Brain microvascular endothelial cell (primary cell): Measurements from ENCODE around the gene PEX26.
"Not testable (repeated sequence)": the region's sequence is repeated elsewhere in the genome, so short reads cannot be mapped to it uniquely, and the experiment has no call there.

ENCODE experiments used
- DNase-seq: peaks from one replicate; pipeline ENCODE4 v3.0.0-alpha.2; 2020
- H3K27ac ChIP-seq: fragments of 250-450 bp; sonication (Bioruptor Pico); 2 replicates; pipeline ENCODE4 v1.5.1; 2020; ENCODE audit warnings: mild to moderate bottlenecking, moderate library complexity
- H3K27me3 ChIP-seq: fragments of 250-450 bp; sonication (Bioruptor Pico); replicated peaks from 2 replicates; pipeline ENCODE4 v1.5.1; 2020; ENCODE audit warnings: mild to moderate bottlenecking
- H3K36me3 ChIP-seq: fragments of 250-450 bp; sonication (Bioruptor Pico); replicated peaks from 2 replicates; pipeline ENCODE4 v1.5.1; 2020; ENCODE audit warnings: mild to moderate bottlenecking
- H3K4me3 ChIP-seq: 2 replicates; pipeline ENCODE4 v1.5.1; 2011; ENCODE audit warnings: low read depth, mild to moderate bottlenecking, control low read depth, low read length, moderate library complexity
- in situ Hi-C: cut with HindIII; loops from 2 replicates; pipeline ENCODE4 v1.10.0; 2017; ENCODE audit warnings: low sequenced_read_pairs, low pct_ligation_motif_present
- TF ChIP-seq, protein P1 (sequence below): IDR thresholded peaks from 2 replicates; pipeline ENCODE4 v1.5.1; 2011; ENCODE audit warnings: low read depth, mild to moderate bottlenecking, moderate library complexity, low read length, control low read depth, inconsistent platforms; ENCODE audit errors: missing control alignments

The PEX26 gene

DNA sequence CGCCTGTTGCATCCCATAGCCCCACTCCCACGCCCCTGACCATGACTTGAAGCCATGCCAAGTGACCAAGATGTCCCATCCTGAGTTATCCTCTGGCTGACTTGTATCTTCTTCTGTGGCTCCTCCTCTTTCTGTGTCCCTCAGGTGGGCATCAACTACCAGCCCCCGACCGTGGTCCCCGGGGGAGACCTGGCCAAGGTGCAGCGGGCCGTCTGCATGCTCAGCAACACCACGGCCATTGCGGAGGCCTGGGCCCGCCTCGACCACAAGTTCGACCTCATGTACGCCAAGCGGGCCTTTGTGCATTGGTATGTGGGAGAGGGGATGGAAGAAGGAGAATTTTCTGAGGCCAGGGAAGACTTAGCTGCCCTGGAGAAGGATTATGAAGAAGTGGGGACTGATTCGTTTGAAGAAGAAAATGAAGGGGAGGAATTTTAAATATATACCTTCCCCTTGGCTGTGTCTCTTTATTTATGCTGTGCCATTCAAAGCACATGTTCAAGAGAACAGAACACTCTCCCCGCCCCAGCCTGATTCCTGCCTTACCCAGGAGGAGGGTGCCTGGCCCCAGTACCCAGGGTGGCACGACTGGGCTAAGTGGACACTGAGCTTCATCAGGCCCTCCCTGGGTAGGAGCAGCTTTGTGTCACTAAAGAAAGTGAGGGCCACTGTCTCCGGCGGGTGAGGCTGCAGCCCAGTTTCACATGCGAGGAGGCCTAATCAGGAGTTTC, 53.1 kb downstream of the PEX26 start:
- H3K27me3 ChIP-seq, result no peaks in the 10 kb centered on the region
- DNase-seq, result no peak
- no peaks in the 10 kb centered on the region for H3K36me3 ChIP-seq
- no peak overlapping the region for H3K4me3 ChIP-seq
- in situ Hi-C loops, result no loop called here
- H3K27ac ChIP-seq, result no peak overlapping the region
- TF ChIP-seq, protein P1, sequence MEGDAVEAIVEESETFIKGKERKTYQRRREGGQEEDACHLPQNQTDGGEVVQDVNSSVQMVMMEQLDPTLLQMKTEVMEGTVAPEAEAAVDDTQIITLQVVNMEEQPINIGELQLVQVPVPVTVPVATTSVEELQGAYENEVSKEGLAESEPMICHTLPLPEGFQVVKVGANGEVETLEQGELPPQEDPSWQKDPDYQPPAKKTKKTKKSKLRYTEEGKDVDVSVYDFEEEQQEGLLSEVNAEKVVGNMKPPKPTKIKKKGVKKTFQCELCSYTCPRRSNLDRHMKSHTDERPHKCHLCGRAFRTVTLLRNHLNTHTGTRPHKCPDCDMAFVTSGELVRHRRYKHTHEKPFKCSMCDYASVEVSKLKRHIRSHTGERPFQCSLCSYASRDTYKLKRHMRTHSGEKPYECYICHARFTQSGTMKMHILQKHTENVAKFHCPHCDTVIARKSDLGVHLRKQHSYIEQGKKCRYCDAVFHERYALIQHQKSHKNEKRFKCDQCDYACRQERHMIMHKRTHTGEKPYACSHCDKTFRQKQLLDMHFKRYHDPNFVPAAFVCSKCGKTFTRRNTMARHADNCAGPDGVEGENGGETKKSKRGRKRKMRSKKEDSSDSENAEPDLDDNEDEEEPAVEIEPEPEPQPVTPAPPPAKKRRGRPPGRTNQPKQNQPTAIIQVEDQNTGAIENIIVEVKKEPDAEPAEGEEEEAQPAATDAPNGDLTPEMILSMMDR, result no peak

DNA sequence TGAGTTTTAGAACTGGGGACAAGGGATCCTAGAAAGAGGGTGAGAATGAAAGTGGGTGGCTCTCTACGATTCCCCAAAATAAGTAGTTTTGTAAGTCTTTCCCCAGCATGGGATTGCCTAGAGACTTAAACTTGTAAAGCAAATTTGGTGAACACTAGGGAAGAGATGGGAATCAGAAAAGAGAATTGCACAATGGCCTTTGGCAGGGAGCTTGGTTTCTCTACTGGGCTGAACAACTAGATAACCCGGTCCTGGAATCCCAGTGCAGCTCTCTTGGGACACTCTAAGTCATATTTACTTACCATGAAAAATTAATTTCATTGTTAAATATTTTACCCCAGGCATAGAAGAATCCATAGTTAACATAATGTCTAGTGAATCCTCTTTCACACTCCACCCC, 55.7 kb downstream of the PEX26 start:
- TF ChIP-seq, protein P1, result no peak
- DNase-seq, result no peak
- Histone ChIP-seq H3K36me3 (no peaks in the 10 kb centered on the region), H3K27ac (no peak overlapping the region), H3K4me3 (no peak overlapping the region), H3K27me3 (no peaks in the 10 kb centered on the region)
- in situ Hi-C loops, result no loop called here

DNA sequence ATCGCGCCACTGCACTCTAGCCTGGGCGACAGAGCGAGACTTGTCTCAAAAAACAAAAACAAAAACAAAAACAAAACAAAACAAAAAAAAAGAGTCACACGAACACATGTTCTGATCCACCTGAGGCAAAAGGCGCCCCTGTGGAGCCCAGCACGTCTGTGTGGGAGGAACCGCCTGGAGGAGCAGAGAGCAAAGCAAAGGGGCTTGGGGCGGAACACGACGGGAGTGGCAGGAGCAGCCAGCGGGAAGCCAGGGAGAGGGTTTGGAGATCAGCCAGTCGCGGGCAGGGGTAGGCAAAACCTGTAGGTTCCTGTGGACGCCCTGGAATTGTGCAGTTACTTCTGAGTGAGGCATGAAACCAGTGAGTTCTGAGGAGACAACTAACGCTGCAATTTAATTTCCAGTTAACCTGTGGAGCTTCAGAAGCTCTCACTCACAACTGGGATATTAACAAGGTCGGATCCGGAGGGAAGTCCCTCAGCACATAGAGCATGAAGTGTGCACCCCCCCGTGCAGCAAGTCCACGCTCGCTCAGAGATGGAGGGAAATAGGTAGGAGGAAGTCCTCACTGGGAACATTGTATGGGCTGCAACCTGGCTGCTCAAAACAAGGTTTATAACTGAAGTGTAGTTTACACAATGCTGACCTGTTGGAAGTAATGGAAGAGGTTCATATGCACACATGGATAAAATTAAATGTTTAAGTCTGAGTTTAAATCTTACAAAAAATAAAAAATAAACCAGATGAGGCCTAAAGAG, 59.0 kb downstream of the PEX26 start:
- in situ Hi-C loops, result no loop called here
- no peak overlapping the region for H3K27ac ChIP-seq
- no peaks in the 10 kb centered on the region for H3K27me3 ChIP-seq
- TF ChIP-seq, protein P1, result no peak
- no peak for DNase-seq
- no peaks in the 10 kb centered on the region for H3K36me3 ChIP-seq
- H3K4me3 ChIP-seq, result no peak overlapping the region

DNA sequence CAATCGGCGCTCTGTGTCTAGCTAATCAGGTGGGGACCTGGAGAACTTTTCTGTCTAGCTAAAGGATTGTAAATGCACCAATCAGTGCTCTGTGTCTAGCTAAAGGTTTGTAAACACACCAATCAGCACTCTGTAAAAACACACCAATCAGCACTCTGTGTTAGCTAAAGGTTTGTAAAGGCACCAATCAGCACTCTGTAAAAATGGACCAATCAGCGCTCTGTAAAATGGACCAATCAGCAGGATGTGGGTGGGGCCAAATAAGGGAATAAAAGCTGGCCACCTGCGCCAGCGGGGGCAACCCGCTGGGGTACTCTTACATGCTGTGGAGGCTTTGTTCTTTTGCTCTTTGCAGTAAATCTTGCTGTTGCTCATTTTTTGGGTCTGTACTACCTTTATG, 63.2 kb downstream of the PEX26 start:
- H3K4me3 ChIP-seq, H3K36me3 ChIP-seq, DNase-seq, H3K27me3 ChIP-seq, in situ Hi-C loops, H3K27ac ChIP-seq: not testable (repeated sequence)

DNA sequence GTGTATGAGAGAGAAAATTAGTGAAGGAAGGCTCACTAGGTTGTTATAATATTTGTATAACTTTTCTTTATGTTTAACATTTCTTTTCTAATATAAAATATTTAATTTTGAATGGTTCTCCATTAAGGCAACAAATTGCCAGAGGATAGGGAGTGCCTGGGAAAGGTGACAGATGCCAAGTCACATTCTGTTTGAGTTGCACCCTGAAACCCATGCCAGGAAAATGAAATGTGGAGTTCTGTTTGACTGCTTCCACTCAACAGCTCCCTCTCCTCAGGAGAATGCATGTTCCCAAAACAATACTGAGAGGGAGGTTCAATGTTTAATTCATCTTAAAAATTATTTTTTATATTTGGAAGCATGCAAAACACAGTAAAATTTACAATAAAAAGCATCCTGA, 66.3 kb downstream of the PEX26 start:
- TF ChIP-seq, protein P1, result no peak

GRCh38 chr22:18145676-18146388, 68.0 kb downstream of the PEX26 start:
- no peak overlapping the region for H3K27ac ChIP-seq
- H3K4me3 ChIP-seq, result no peak overlapping the region
- in situ Hi-C loops, result no loop called here
- TF ChIP-seq, protein P1, result no peak
- no peaks in the 10 kb centered on the region for H3K27me3 ChIP-seq
- no peak for DNase-seq
- H3K36me3 ChIP-seq, result no peaks in the 10 kb centered on the region

More for the DNA sequence above, 66.3 kb downstream of the PEX26 start:
- H3K36me3 ChIP-seq, result no peaks in the 10 kb centered on the region
- no peak for DNase-seq
- in situ Hi-C loops, result no loop called here
- H3K27me3 ChIP-seq, result no peaks in the 10 kb centered on the region
- H3K27ac ChIP-seq, result no peak overlapping the region
- no peak overlapping the region for H3K4me3 ChIP-seq
